Mesenchymal stem cell (in vitro differentiated cells and primary cell): ENCODE results near the gene KYNU.

ENCODE experiments used
- DNase-seq: peaks from one replicate; pipeline ENCODE4 v3.0.0-alpha.2; 2013
- H2AFZ ChIP-seq: one replicate; pipeline ENCODE4 v1.6.1; 2013; ENCODE audit warnings: low read depth, mild to moderate bottlenecking, control low read depth, inconsistent platforms, low read length, moderate library complexity
- H2AK5ac ChIP-seq: 2 replicates; pipeline ENCODE4 v1.6.1; 2013; ENCODE audit warnings: low read length, moderate library complexity, mild to moderate bottlenecking, inconsistent platforms; ENCODE audit not compliant: severe bottlenecking
- H2BK120ac ChIP-seq: one replicate; pipeline ENCODE4 v1.6.1; 2013; ENCODE audit warnings: low read depth, mild to moderate bottlenecking, inconsistent platforms, low read length, moderate library complexity
- H2BK12ac ChIP-seq, 2 experiments: one replicate each; pipeline ENCODE4 v1.6.1; 2013; ENCODE audit warnings: inconsistent platforms in 2 of 2, low read length in 2 of 2, mild to moderate bottlenecking in 2 of 2, moderate library complexity in 2 of 2, control low read depth in 1 of 2
- H2BK15ac ChIP-seq: one replicate; pipeline ENCODE4 v1.6.1; 2013; ENCODE audit warnings: mild to moderate bottlenecking, low read depth, inconsistent platforms; ENCODE audit not compliant: poor library complexity, severe bottlenecking
- H2BK5ac ChIP-seq: 2 replicates; pipeline ENCODE4 v1.6.1; 2013; ENCODE audit warnings: low read depth, mild to moderate bottlenecking, low read length, control low read depth, inconsistent platforms; ENCODE audit not compliant: poor library complexity, severe bottlenecking
- H3K14ac ChIP-seq, 2 experiments: one replicate each; pipeline ENCODE4 v1.6.1; 2013; ENCODE audit warnings: inconsistent platforms in 2 of 2, low read length in 2 of 2, control low read depth in 1 of 2, mild to moderate bottlenecking in 1 of 2, moderate library complexity in 1 of 2
- H3K18ac ChIP-seq, 2 experiments: one replicate each; pipeline ENCODE4 v1.6.1; 2013; ENCODE audit warnings: inconsistent platforms in 2 of 2, low read length in 2 of 2, control low read depth in 1 of 2, low read depth in 1 of 2, mild to moderate bottlenecking in 1 of 2
- H3K23ac ChIP-seq, 2 experiments: one replicate each; pipeline ENCODE4 v1.6.1; 2013; ENCODE audit warnings: inconsistent platforms in 2 of 2, low read length in 2 of 2, mild to moderate bottlenecking in 2 of 2, moderate library complexity in 2 of 2, control low read depth in 1 of 2
- H3K27ac ChIP-seq: 2 replicates; pipeline ENCODE4 v1.5.1; 2013; ENCODE audit warnings: mild to moderate bottlenecking, moderate library complexity, low read length, control low read depth, inconsistent platforms; ENCODE audit not compliant: poor library complexity, severe bottlenecking
- H3K27me3 ChIP-seq, 2 experiments: 2 replicates each; pipeline versions ENCODE4 v1.6.1 to v1.7.0; 2013; ENCODE audit warnings: low read length in 2 of 2, mild to moderate bottlenecking in 2 of 2, moderate library complexity in 2 of 2, control low read depth in 1 of 2, inconsistent platforms in 1 of 2; ENCODE audit not compliant: control insufficient read depth in 1 of 2, insufficient read depth in 1 of 2
- H3K36me3 ChIP-seq, 2 experiments: 2 replicates each; pipeline versions ENCODE4 v1.6.1 to v1.7.0; 2013; ENCODE audit warnings: low read length in 2 of 2, control low read depth in 1 of 2, inconsistent platforms in 1 of 2, low read depth in 1 of 2, mild to moderate bottlenecking in 1 of 2; ENCODE audit not compliant: insufficient read depth in 2 of 2, control insufficient read depth in 1 of 2
- H3K4ac ChIP-seq, 2 experiments: one replicate each; pipeline ENCODE4 v1.6.1; 2013; ENCODE audit warnings: inconsistent platforms in 2 of 2, low read length in 2 of 2, mild to moderate bottlenecking in 2 of 2, moderate library complexity in 2 of 2, control low read depth in 1 of 2, low read depth in 1 of 2
- H3K4me1 ChIP-seq: 2 replicates; pipeline ENCODE4 v1.6.1; 2013; ENCODE audit warnings: low read depth, low read length, control low read depth; ENCODE audit not compliant: control insufficient read depth, insufficient read depth
- H3K4me2 ChIP-seq: 2 replicates; pipeline ENCODE4 v1.6.1; 2013; ENCODE audit warnings: low read length, mild to moderate bottlenecking, inconsistent platforms; ENCODE audit not compliant: poor library complexity, severe bottlenecking
- H3K4me3 ChIP-seq, 2 experiments: 2 replicates each; pipeline versions ENCODE4 v1.5.1 to v1.7.0; 2013; ENCODE audit warnings: low read length in 2 of 2, mild to moderate bottlenecking in 2 of 2, control low read depth in 1 of 2, low read depth in 1 of 2; ENCODE audit not compliant: insufficient read depth in 1 of 2
- H3K79me1 ChIP-seq: replicated peaks from 2 replicates; pipeline ENCODE4 v1.6.1; 2013; ENCODE audit warnings: mild to moderate bottlenecking, control low read depth, low read length, inconsistent platforms; ENCODE audit not compliant: poor library complexity, severe bottlenecking
- H3K9ac ChIP-seq: 2 replicates; pipeline ENCODE4 v1.7.0; 2013; ENCODE audit warnings: mild to moderate bottlenecking, low read length, moderate library complexity
- H3K9me3 ChIP-seq: 2 replicates; pipeline ENCODE4 v1.7.0; 2013; ENCODE audit warnings: mild to moderate bottlenecking, low read length; ENCODE audit not compliant: control insufficient read depth
- H4K8ac ChIP-seq: one replicate; pipeline ENCODE4 v1.6.1; 2013; ENCODE audit warnings: inconsistent platforms, mild to moderate bottlenecking, low read length, moderate library complexity
- H4K91ac ChIP-seq: one replicate; pipeline ENCODE4 v1.6.1; 2013; ENCODE audit warnings: mild to moderate bottlenecking, low read length, inconsistent platforms
- WGBS: methylation state at CpG from one replicate; pipeline ENCODE4 v1.1.7; 2013; ENCODE audit warnings: mixed read lengths; 5-methylcytosine and 5-hydroxymethylcytosine counted together

The KYNU gene

GRCh38 chr2:142853912-142854311, 23.6 kb upstream of the KYNU start:
- Histone ChIP-seq H3K27ac (no peak overlapping the region), H2AFZ (no peak overlapping the region), H4K91ac (no peak overlapping the region), H3K79me1 (no peaks in the 10 kb centered on the region), H3K9me3 (no peaks in the 10 kb centered on the region), H2BK120ac (no peak overlapping the region), H3K36me3 (no peaks in the 10 kb centered on the region), H3K4ac (no peak overlapping the region), H3K18ac (no peak overlapping the region), H3K4me1 (peaks cover 2% of the 10 kb centered on the region), H3K23ac (no peak overlapping the region), H3K4me2 (no peak overlapping the region), H2BK12ac (no peak overlapping the region), H3K14ac (no peak overlapping the region), H3K4me3 (no peak overlapping the region), H4K8ac (no peak overlapping the region), H2BK5ac (no peak overlapping the region), H2AK5ac (no peak overlapping the region), H3K9ac (no peak overlapping the region), H3K27me3 (no peaks in the 10 kb centered on the region), H2BK15ac (no peak overlapping the region)
- no peak for DNase-seq
- WGBS = 89% methylated on average over 5 of the region's 6 CpGs

GRCh38 chr2:142857256-142858164, 20.0 kb upstream of the KYNU start:
- 81% methylated on average over 4 of the region's 5 CpGs for WGBS
- peak overlapping the region in 1 of 2 experiments; percentile 17 for H3K4ac ChIP-seq

GRCh38 chr2:142858961-142859360, 18.5 kb upstream of the KYNU start:
- Histone ChIP-seq H2BK5ac (no peak overlapping the region), H3K4me1 (peaks cover 2% of the 10 kb centered on the region), H4K8ac (no peak overlapping the region), H3K23ac (no peak overlapping the region), H2BK120ac (no peak overlapping the region), H3K36me3 (no peaks in the 10 kb centered on the region), H3K18ac (no peak overlapping the region), H2BK15ac (no peak overlapping the region), H2BK12ac (no peak overlapping the region), H3K27me3 (no peaks in the 10 kb centered on the region), H3K9me3 (no peaks in the 10 kb centered on the region), H3K27ac (no peak overlapping the region), H2AFZ (no peak overlapping the region), H3K9ac (no peak overlapping the region), H2AK5ac (no peak overlapping the region), H3K4me2 (no peak overlapping the region), H3K79me1 (no peaks in the 10 kb centered on the region), H3K4me3 (no peak overlapping the region), H4K91ac (no peak overlapping the region), H3K14ac (no peak overlapping the region), H3K4ac (no peak overlapping the region)
- WGBS = no CpG with 5 or more reads among the region's 1 CpG
- DNase-seq = no peak

More at GRCh38 chr2:142857256-142858164, 20.0 kb upstream of the KYNU start:
- Histone ChIP-seq H3K36me3 (no peaks in the 10 kb centered on the region), H3K9ac (peak overlapping the region; percentile 53), H3K4me2 (no peak overlapping the region), H3K4me3 (no peak overlapping the region), H3K4me1 (peaks cover 2% of the 10 kb centered on the region), H4K91ac (no peak overlapping the region), H3K79me1 (no peaks in the 10 kb centered on the region), H3K9me3 (no peaks in the 10 kb centered on the region), H3K27me3 (no peaks in the 10 kb centered on the region), H3K18ac (no peak overlapping the region), H3K14ac (no peak overlapping the region), H4K8ac (no peak overlapping the region), H2BK12ac (no peak overlapping the region), H2AFZ (no peak overlapping the region), H2BK15ac (no peak overlapping the region), H2BK120ac (no peak overlapping the region), H3K23ac (no peak overlapping the region), H3K27ac (no peak overlapping the region), H2AK5ac (no peak overlapping the region), H2BK5ac (no peak overlapping the region)
- DNase-seq = peak; percentile 62

- Histone ChIP-seq H3K9ac (no peak overlapping the region), H3K14ac (no peak overlapping the region), H2BK5ac (no peak overlapping the region), H3K27me3 (no peaks in the 10 kb centered on the region), H3K79me1 (no peaks in the 10 kb centered on the region), H3K18ac (no peak overlapping the region), H3K4me1 (peaks cover 1% of the 10 kb centered on the region), H3K4ac (no peak overlapping the region), H3K36me3 (no peaks in the 10 kb centered on the region), H4K8ac (no peak overlapping the region), H3K4me2 (no peak overlapping the region), H2BK120ac (no peak overlapping the region), H2AK5ac (no peak overlapping the region), H3K23ac (no peak overlapping the region), H2AFZ (no peak overlapping the region), H4K91ac (no peak overlapping the region), H2BK15ac (no peak overlapping the region), H3K27ac (no peak overlapping the region), H3K9me3 (no peaks in the 10 kb centered on the region), H2BK12ac (no peak overlapping the region), H3K4me3 (no peak overlapping the region)
- no peak for DNase-seq
- 98% methylated on average over 4 of the region's 4 CpGs for WGBS
These were observed 15.2 kb upstream of the KYNU start for GRCh38 chr2:142862299-142862698.
